ENCODE data around the gene IFIH1. TPM values are rescaled to one million over a fixed set of nuclear protein-coding genes. Genes with fewer than 3 reads are reported as not detected.
A peak's percentile ranks its signal among the peaks of the same experiment; 100 is the strongest.

IFIH1 gene
- total RNA-seq, 1 donor from 2014 or later: 6.0 TPM

GRCh38 chr2:162308747-162309503, 9.6 kb downstream of the IFIH1 start:
- H3K27ac ChIP-seq (replicated peaks): no peak overlapping the region
- no peak for TF ChIP-seq CTCF (IDR thresholded peaks at IDR 0.05; ENCODE audit: borderline replicate concordance)
- no peaks in the 10 kb centered on the region for H3K27me3 ChIP-seq (ENCODE audit: low read depth)
- H3K36me3 ChIP-seq: peaks cover 35% of the 10 kb centered on the region
- intact Hi-C loops (cut with micrococcal nuclease): no loop called here
- no peak overlapping the region for H3K4me3 ChIP-seq
- peaks cover 6% of the 10 kb centered on the region for H3K4me1 ChIP-seq
- H3K9me3 ChIP-seq (replicated peaks): no peaks in the 10 kb centered on the region
- DNase-seq: no peak

- TF ChIP-seq CTCF (IDR thresholded peaks at IDR 0.05; ENCODE audit: borderline replicate concordance): no peak
- H3K36me3 ChIP-seq: peaks cover 35% of the 10 kb centered on the region
- no peaks in the 10 kb centered on the region for H3K27me3 ChIP-seq (ENCODE audit: low read depth)
- H3K4me3 ChIP-seq: no peak overlapping the region
- DNase-seq: no peak
- no peak overlapping the region for H3K27ac ChIP-seq (replicated peaks)
- H3K4me1 ChIP-seq: no peaks in the 10 kb centered on the region
- intact Hi-C loops (cut with micrococcal nuclease): no loop called here
- no peaks in the 10 kb centered on the region for H3K9me3 ChIP-seq (replicated peaks)
Observed at GRCh38 chr2:162305901-162306300, 12.6 kb downstream of the IFIH1 start.

- DNase-seq: no peak
- intact Hi-C loops (cut with micrococcal nuclease): no loop called here
Observed at GRCh38 chr2:162301877-162302276, 16.6 kb downstream of the IFIH1 start.

GRCh38 chr2:162301151-162301804, 17.2 kb downstream of the IFIH1 start:
- TF ChIP-seq CTCF (IDR thresholded peaks at IDR 0.05; ENCODE audit: borderline replicate concordance): peak; percentile 89
- H3K4me3 ChIP-seq: no peak overlapping the region
- no peak for DNase-seq

More at GRCh38 chr2:162301877-162302276, 16.6 kb downstream of the IFIH1 start:
- Histone ChIP-seq H3K27me3 (ENCODE audit: low read depth) (no peaks in the 10 kb centered on the region), H3K4me1 (no peaks in the 10 kb centered on the region), H3K4me3 (no peak overlapping the region), H3K27ac (replicated peaks) (no peak overlapping the region), H3K36me3 (peaks cover 16% of the 10 kb centered on the region), H3K9me3 (replicated peaks) (no peaks in the 10 kb centered on the region)
- no peak for TF ChIP-seq CTCF (IDR thresholded peaks at IDR 0.05; ENCODE audit: borderline replicate concordance)

GRCh38 chr2:162300266-162300665, 18.2 kb downstream of the IFIH1 start:
- no peak for TF ChIP-seq CTCF (IDR thresholded peaks at IDR 0.05; ENCODE audit: borderline replicate concordance)

More at GRCh38 chr2:162301151-162301804, 17.2 kb downstream of the IFIH1 start:
- Histone ChIP-seq H3K27me3 (ENCODE audit: low read depth) (no peaks in the 10 kb centered on the region), H3K4me1 (no peaks in the 10 kb centered on the region), H3K36me3 (peaks cover 11% of the 10 kb centered on the region), H3K27ac (replicated peaks) (no peak overlapping the region), H3K9me3 (replicated peaks) (no peaks in the 10 kb centered on the region)
- intact Hi-C loops (cut with micrococcal nuclease): no loop called here

More at GRCh38 chr2:162300266-162300665, 18.2 kb downstream of the IFIH1 start:
- Histone ChIP-seq H3K27ac (replicated peaks) (no peak overlapping the region), H3K4me3 (no peak overlapping the region), H3K27me3 (ENCODE audit: low read depth) (no peaks in the 10 kb centered on the region), H3K36me3 (peaks cover 7% of the 10 kb centered on the region), H3K9me3 (replicated peaks) (no peaks in the 10 kb centered on the region), H3K4me1 (no peaks in the 10 kb centered on the region)
- no peak for DNase-seq
- intact Hi-C loops (cut with micrococcal nuclease): no loop called here
